Progenitor cell of endocrine pancreas (in vitro differentiated cells): Measurements from ENCODE around the gene LPAR1. TPM values are rescaled to one million over a fixed set of nuclear protein-coding genes. Genes with fewer than 3 reads are reported as not detected.

ENCODE experiments used
- DNase-seq: peaks from one replicate; pipeline ENCODE4 v3.0.0; 2021; ENCODE audit warnings: low spot score; ENCODE audit not compliant: unreplicated experiment
- H3K27ac Mint-ChIP-seq: 2 replicates; pipeline ENCODE4 v1.8.0; 2021; ENCODE audit warnings: mild to moderate bottlenecking, moderate library complexity, mixed read lengths
- H3K27me3 Mint-ChIP-seq: 2 replicates; pipeline ENCODE4 v1.8.0; 2021; ENCODE audit warnings: mixed read lengths
- H3K36me3 Mint-ChIP-seq: 2 replicates; pipeline ENCODE4 v1.8.0; 2022; ENCODE audit warnings: mixed read lengths; ENCODE audit not compliant: insufficient read depth
- H3K4me1 Mint-ChIP-seq: 2 replicates; pipeline ENCODE4 v1.8.0; 2021; ENCODE audit warnings: low read depth, mixed read lengths
- H3K4me3 Mint-ChIP-seq: 2 replicates; pipeline ENCODE4 v1.8.0; 2021; ENCODE audit warnings: low read depth, mild to moderate bottlenecking, moderate library complexity, mixed read lengths
- H3K9me3 Mint-ChIP-seq: 2 replicates; pipeline ENCODE4 v1.8.0; 2021; ENCODE audit warnings: low read depth, mixed read lengths
- total RNA-seq: library from RNA; stranded (reverse); gene quantifications from 2 replicates; pipeline ENCODE4 v1.2.1, GENCODE V29; 2021
- TF ChIP-seq, protein P1 (sequence below): fragments of 200-600 bp; sonication (generic); IDR thresholded peaks from one replicate; pipeline ENCODE4 v1.5.0; 2021; ENCODE audit warnings: antibody characterized with exemption, mild to moderate bottlenecking; ENCODE audit not compliant: unreplicated experiment

Gene LPAR1
- total RNA-seq, 1 donor from 2014 or later: 17.4 TPM

GRCh38 chr9:111001526-111001925, 36.7 kb downstream of the LPAR1 start:
- Mint-ChIP-seq H3K4me3 (no peak overlapping the region), H3K27me3 (no peaks in the 10 kb centered on the region), H3K27ac (no peak overlapping the region)

GRCh38 chr9:111000202-111000601, 38.1 kb downstream of the LPAR1 start:
- TF ChIP-seq, protein P1, sequence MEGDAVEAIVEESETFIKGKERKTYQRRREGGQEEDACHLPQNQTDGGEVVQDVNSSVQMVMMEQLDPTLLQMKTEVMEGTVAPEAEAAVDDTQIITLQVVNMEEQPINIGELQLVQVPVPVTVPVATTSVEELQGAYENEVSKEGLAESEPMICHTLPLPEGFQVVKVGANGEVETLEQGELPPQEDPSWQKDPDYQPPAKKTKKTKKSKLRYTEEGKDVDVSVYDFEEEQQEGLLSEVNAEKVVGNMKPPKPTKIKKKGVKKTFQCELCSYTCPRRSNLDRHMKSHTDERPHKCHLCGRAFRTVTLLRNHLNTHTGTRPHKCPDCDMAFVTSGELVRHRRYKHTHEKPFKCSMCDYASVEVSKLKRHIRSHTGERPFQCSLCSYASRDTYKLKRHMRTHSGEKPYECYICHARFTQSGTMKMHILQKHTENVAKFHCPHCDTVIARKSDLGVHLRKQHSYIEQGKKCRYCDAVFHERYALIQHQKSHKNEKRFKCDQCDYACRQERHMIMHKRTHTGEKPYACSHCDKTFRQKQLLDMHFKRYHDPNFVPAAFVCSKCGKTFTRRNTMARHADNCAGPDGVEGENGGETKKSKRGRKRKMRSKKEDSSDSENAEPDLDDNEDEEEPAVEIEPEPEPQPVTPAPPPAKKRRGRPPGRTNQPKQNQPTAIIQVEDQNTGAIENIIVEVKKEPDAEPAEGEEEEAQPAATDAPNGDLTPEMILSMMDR: no peak
- Mint-ChIP-seq H3K36me3 (peaks cover 7% of the 10 kb centered on the region), H3K4me3 (no peak overlapping the region), H3K27ac (no peak overlapping the region), H3K9me3 (no peaks in the 10 kb centered on the region), H3K4me1 (no peaks in the 10 kb centered on the region), H3K27me3 (no peaks in the 10 kb centered on the region)
- no peak for DNase-seq

More at GRCh38 chr9:111001526-111001925, 36.7 kb downstream of the LPAR1 start:
- peaks cover 10% of the 10 kb centered on the region for H3K36me3 Mint-ChIP-seq
- TF ChIP-seq, protein P1: no peak
- no peaks in the 10 kb centered on the region for H3K4me1 Mint-ChIP-seq
- H3K9me3 Mint-ChIP-seq: no peaks in the 10 kb centered on the region
- DNase-seq: no peak

DNA sequence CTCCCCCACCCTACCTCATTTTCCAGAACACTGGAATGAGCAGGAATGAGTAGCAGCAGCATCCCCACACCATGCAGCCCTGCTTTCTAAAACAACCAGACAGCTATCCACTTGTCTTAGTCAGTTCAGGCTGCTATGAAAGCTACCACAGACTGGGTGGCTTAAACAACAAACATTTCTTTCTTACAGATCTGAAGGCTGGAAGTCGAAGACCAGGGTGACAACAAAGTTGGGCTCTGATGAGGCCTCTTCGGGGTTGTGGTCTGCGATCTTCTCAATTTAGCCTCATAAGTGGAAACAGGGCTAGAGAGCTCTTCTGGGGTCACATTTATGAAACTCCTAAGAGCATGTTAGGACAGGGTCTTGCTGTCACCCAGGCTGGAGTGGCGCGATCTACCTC, 38.9 kb downstream of the LPAR1 start:
- Mint-ChIP-seq H3K4me3 (no peak overlapping the region), H3K27ac (no peak overlapping the region), H3K4me1 (no peaks in the 10 kb centered on the region), H3K27me3 (no peaks in the 10 kb centered on the region), H3K9me3 (no peaks in the 10 kb centered on the region), H3K36me3 (peaks cover 4% of the 10 kb centered on the region)
- TF ChIP-seq, protein P1: no peak
- DNase-seq: no peak

DNA sequence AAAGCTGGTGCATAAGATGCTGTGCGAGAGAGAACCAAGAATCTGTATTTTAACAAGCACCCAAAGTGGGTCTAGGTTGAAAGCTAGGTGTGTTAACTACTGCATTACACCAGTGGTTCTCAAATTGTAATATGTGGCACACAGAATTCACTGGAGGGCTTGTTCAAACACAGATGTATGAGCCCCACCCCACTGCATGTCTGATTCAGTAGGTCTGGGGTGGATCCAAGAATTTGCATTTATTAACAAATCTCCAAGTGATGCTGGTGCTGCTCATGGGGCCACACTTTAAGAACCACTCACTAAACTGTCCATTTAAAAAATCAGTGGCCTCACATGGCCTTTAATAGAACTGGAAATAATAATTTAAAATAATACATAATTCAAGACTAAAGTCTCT, 40.4 kb downstream of the LPAR1 start:
- Mint-ChIP-seq H3K4me1 (no peaks in the 10 kb centered on the region), H3K27ac (no peak overlapping the region), H3K27me3 (no peaks in the 10 kb centered on the region), H3K4me3 (no peak overlapping the region), H3K36me3 (peaks cover 1% of the 10 kb centered on the region), H3K9me3 (no peaks in the 10 kb centered on the region)
- TF ChIP-seq, protein P1: no peak
- no peak for DNase-seq

GRCh38 chr9:110996436-110997220, 41.6 kb downstream of the LPAR1 start:
- Mint-ChIP-seq H3K4me1 (peaks cover 4% of the 10 kb centered on the region), H3K36me3 (peaks cover 1% of the 10 kb centered on the region), H3K4me3 (no peak overlapping the region), H3K9me3 (no peaks in the 10 kb centered on the region), H3K27ac (no peak overlapping the region), H3K27me3 (no peaks in the 10 kb centered on the region)
- no peak for DNase-seq
- TF ChIP-seq, protein P1: no peak
